ENCODE results near the gene IFIT3.
"Not testable (repeated sequence)": the region's sequence is repeated elsewhere in the genome, so short reads cannot be mapped to it uniquely, and the experiment has no call there.

The IFIT3 gene

DNA sequence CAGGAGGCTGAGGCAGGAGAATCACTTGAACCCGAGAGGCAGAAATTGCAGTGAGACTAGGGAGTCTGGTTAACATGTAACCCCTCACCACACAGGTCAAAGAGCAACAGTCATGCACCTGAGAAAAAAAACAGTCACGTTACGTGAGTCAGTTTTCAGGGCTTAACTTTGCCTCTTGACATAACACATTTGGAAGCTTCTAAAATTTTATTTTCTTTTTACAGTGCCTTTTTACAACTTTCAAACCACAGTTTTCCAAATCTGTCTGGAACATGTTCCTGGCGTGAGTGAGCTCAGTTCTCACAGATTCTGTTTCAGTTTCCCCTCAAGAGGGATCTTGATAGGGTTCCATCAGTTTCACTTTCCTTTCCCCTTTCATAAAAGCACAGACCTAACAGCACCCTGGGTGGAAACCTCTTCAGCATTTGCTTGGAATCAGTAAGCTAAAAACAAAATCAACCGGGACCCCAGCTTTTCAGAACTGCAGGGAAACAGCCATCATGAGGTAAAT lies 4.4 kb downstream of the IFIT3 start:
- in situ Hi-C loops (cut with MboI; ENCODE audit: low sequenced_read_pairs), result no loop called here

DNA sequence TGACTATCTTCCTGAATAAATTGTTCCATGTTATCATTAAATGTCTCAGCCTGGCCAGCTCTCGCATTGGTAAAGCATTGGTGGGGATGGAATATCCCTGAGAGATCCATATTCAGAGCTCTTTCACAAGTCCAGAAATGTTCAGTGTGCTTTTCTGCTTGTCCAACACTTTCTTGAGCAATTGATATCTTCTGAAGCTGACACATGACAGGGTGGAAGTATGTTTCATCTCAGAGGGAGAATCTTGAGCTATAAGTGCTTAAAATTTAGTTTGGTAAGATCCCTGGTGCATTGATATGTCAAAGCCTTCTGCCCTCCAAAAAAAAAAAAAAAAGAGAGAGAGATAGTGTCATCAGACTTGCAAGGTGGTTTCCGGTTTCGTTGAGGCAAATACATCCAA lies 7.4 kb downstream of the IFIT3 start:
- in situ Hi-C loops (cut with MboI; ENCODE audit: low sequenced_read_pairs), result no loop called here

GRCh38 chr10:89336241-89336640 lies 8.4 kb downstream of the IFIT3 start:
- in situ Hi-C loops (cut with MboI; ENCODE audit: low sequenced_read_pairs), result no loop called here

DNA sequence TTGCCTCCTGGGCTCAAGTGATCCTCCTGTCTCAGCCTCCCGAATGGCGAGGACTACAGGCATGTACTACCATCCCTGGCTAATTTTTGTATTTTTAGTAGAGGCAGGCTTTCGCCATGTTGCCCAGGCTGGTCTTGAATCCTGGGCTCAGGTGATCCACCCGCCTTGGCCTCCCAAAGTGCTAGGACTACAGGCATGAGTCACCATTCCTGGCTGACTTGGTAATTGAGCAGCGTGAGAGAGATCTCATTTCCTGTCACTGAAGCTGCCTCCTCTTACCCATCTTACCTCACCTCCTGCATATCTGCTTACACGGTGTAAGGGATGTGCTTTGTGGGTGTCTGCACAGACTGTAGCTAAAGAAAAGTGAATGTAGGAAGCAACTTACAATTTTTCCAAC lies 9.7 kb downstream of the IFIT3 start:
- in situ Hi-C loops (cut with MboI; ENCODE audit: low sequenced_read_pairs), result no loop called here

DNA sequence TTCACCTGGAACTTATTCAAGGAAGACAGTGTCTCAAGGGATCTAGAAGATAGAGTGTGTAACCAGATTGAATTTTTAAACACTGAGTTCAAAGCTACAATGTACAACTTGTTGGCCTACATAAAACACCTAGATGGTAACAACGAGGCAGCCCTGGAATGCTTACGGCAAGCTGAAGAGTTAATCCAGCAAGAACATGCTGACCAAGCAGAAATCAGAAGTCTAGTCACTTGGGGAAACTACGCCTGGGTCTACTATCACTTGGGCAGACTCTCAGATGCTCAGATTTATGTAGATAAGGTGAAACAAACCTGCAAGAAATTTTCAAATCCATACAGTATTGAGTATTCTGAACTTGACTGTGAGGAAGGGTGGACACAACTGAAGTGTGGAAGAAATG lies 10.9 kb downstream of the IFIT3 start:
- in situ Hi-C loops (cut with MboI; ENCODE audit: low sequenced_read_pairs), result no loop called here

DNA sequence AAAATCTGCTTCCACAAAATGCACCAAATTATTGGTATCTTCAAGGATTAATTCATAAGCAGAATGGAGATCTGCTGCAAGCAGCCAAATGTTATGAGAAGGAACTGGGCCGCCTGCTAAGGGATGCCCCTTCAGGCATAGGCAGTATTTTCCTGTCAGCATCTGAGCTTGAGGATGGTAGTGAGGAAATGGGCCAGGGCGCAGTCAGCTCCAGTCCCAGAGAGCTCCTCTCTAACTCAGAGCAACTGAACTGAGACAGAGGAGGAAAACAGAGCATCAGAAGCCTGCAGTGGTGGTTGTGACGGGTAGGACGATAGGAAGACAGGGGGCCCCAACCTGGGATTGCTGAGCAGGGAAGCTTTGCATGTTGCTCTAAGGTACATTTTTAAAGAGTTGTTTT lies 12.1 kb downstream of the IFIT3 start:
- in situ Hi-C loops (cut with MboI; ENCODE audit: low sequenced_read_pairs), result no loop called here

GRCh38 chr10:89341649-89342048 lies 13.9 kb downstream of the IFIT3 start:
- in situ Hi-C loops (cut with MboI; ENCODE audit: low sequenced_read_pairs), result no loop called here

- in situ Hi-C loops (cut with MboI; ENCODE audit: low sequenced_read_pairs), result no loop called here
These were observed 14.6 kb downstream of the IFIT3 start for GRCh38 chr10:89342206-89342958.

DNA sequence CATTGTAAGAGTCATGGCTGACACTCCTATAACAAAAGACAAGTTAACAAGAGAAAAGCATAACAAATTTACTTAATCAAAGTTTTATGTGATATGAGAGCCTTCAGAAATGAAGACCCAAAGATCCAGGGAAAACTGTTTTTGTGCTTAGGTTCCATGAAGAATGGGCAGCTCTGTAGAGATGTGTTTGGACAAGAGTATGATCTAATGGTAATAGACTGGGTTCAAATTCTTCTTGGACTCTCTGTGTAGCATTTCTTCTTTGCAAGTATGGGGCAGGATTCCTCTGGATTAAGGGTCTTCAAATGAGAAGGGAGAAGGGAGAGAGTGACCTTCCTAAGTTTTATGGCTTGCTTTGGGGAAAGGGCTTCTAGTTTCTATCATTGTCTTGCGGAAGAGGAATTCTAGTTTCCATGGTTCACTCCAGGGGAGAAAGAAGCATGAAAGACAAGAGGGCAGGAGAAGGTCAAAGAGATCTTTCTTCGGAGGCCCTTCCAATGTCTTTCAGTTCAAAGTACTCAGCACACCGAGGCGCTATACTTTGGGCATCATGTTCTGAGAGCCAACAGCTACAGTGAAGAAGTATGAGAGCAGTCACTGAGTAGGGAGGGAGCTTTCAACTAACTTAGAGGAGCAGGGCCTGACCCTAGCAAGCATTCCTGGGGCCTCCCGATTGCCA lies 15.4 kb downstream of the IFIT3 start:
- in situ Hi-C loops (cut with MboI; ENCODE audit: low sequenced_read_pairs), result no loop called here

DNA sequence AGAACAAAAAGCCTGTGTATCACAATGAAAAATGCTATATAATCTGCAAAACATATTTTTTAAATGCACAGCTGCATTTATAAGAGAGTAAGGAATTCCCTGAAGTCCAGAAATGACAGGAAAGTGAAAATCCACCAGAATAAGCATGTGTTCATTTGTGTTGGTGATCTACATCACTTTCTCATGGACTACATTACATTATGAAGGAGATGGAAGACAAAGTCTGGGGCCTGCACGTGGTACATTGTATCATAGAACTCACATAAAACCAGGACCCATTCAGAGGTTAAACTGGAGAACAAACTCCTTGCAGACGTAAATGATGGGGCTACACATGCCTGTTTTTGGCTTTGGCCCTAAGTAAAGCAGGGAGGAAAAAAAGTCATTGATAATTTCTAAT lies 16.4 kb downstream of the IFIT3 start:
- in situ Hi-C loops (cut with MboI; ENCODE audit: low sequenced_read_pairs), result no loop called here

GRCh38 chr10:89345367-89346000 lies 17.7 kb downstream of the IFIT3 start:
- in situ Hi-C loops (cut with MboI; ENCODE audit: low sequenced_read_pairs), result no loop called here

DNA sequence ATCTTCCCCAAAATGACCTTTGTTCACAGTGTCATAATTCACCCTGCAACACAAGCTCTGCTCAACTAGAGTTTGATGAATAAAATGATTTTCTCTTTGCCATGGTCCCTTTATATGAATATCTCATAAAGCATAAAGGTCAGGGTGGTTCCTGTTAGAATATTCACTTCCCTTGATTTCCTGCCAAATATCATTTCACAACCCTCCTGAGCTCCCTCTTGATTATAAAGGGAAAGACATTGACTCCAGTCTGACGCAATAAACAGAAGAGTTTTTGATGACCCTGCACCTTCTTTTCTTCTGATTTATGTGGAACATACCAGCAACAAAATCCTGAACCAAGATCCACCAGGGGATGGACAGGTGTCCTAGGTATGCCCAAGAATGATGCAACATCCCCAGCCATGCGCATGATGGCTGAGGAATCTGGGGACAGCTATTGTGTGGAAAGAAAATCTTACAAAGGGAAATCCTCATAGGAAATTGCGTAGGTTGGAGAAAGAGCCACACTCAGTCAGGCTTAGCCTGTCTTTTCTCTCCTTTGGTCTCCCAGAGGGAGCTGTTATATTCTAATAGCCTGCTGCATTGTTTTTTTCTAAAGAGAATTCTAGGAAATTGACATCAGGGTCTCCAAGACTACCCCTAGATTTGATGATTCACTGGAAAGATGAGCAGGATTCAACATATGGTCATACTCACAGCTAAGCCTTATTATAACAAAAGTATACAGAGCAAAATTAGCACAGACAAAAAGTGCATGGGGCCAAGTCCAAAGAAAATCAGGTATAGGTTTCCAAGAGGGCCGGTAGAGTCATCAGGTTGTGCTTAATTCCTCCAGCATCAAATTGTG lies 18.8 kb downstream of the IFIT3 start:
- in situ Hi-C loops (cut with MboI; ENCODE audit: low sequenced_read_pairs), result no loop called here

DNA sequence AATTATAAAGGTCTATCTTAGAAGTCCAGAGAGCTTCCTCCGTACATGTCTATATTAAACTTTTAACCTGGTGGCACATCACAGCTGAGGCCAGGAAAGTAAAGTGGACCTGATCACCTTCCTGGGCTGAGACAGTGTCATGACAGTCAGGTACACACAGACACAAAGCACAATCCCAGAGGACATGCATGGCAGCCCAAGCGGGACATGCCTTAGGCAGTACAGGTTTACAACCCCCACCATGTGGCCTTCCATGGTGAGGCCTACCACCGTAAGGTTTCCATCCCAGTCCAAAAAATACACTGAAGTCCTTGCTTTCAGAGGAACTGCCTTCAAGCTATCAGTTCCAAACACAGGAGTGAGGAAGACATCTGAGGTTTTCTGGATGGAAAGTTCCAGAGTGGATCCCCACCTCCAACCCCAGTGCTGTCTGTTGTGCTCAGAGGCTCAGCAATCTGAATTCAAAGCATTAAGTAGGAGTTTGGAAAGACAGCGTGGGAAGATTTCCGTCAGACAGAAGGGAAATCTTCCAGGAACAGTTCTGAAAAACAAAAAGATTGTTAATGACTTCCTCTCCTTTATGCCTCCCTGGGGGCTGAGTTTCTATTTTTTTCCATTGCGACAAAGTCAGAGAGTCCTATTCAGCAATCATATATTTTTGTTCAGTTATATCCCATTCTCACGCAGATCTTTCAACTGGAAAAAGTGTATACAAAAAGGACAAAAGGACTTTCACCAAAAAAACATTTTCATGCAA lies 20.1 kb downstream of the IFIT3 start:
- in situ Hi-C loops (cut with MboI; ENCODE audit: low sequenced_read_pairs), result no loop called here

DNA sequence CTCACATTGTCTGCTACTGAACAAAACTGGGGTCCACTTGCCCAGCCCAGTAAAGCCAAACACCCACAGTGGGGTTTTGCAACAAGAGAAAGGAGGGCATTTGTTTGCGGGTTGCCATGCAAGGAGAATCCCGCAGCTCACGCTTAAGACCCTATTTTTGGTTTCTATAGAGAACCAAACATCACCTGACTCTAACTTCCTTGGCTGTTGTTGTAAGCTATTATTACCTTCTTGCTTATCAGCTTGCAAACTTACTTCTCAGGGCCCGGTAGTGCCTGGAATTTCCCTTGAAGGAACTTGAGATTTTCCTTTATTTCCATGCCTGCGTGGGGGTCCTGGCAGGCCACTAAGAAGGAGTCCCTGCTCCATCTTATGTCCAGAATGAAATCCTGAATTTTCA lies 20.7 kb downstream of the IFIT3 start:
- in situ Hi-C loops (cut with MboI; ENCODE audit: low sequenced_read_pairs), result no loop called here

GRCh38 chr10:89348975-89349374 lies 21.2 kb downstream of the IFIT3 start:
- in situ Hi-C loops (cut with MboI; ENCODE audit: low sequenced_read_pairs), result no loop called here

DNA sequence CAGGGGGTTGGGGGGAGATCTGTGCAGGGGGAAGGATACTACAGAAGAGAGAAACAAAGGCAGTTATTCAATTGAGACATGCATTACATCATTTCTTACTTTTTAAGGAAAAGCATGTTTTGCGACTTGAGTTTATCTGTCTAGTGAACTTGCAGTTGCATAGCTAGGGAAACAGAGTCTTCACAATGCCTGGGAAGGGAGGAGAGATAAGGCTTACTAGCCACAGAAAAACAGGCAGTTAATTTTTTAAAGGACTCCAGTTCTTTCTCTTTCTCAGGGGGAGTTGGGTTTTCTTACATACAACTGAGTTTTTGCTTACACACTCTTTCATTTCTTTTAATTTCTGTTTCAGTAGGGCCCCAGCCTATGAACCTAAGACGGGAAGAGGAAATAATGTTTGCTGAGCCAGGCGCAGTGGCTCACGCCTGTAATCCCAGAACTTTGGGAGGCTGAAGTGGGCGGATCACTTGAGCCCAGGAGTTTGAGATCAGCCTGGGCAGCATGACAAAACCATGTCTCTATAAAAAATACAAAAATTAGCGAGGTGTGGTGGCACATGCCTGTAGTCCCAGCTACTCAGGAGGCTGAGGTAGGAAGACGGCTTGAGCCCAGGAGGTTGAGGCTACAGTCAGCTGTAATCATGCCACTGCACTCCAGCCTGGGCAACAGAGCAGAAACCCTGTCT lies 23.0 kb downstream of the IFIT3 start:
- in situ Hi-C loops (cut with MboI; ENCODE audit: low sequenced_read_pairs), result not testable (repeated sequence)

- in situ Hi-C loops (cut with MboI; ENCODE audit: low sequenced_read_pairs), result no loop called here
These were observed 23.6 kb downstream of the IFIT3 start for GRCh38 chr10:89351412-89351779.

GRCh38 chr10:89351780-89352597 lies 24.2 kb downstream of the IFIT3 start:
- in situ Hi-C loops (cut with MboI; ENCODE audit: low sequenced_read_pairs), result no loop called here

GRCh38 chr10:89352802-89353201 lies 25.0 kb downstream of the IFIT3 start:
- in situ Hi-C loops (cut with MboI; ENCODE audit: low sequenced_read_pairs), result no loop called here

Measured in hTERT RPE-1 (cell line).